Measurements from ENCODE around the gene CCDC92.

DNA sequence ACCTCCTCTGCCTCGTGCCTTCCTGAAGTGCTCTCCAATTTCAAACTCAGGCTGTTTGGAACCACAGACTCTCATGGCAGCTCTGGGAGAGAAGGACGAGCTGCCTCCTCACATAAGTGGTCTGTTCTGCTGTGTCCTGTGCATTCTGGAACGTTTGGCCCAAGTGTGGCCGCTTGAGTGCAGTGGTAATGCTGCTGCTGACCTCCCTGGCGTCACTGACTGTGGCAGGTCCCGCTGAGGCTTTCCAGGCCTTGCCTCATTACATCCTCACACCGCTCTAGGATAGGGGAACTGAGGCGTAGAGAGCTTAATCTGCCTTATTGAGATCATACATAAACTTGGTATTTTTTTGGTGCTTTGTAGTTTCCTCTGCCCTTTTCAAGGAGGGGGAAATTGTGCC lies 14.2 kb downstream of the CCDC92 start:
- TF ChIP-seq POLR2AphosphoS5 (IDR thresholded peaks at IDR 0.05) (no peak), POLR2A (IDR thresholded peaks at IDR 0.05) (no peak)
- TF ChIP-seq, protein P1, sequence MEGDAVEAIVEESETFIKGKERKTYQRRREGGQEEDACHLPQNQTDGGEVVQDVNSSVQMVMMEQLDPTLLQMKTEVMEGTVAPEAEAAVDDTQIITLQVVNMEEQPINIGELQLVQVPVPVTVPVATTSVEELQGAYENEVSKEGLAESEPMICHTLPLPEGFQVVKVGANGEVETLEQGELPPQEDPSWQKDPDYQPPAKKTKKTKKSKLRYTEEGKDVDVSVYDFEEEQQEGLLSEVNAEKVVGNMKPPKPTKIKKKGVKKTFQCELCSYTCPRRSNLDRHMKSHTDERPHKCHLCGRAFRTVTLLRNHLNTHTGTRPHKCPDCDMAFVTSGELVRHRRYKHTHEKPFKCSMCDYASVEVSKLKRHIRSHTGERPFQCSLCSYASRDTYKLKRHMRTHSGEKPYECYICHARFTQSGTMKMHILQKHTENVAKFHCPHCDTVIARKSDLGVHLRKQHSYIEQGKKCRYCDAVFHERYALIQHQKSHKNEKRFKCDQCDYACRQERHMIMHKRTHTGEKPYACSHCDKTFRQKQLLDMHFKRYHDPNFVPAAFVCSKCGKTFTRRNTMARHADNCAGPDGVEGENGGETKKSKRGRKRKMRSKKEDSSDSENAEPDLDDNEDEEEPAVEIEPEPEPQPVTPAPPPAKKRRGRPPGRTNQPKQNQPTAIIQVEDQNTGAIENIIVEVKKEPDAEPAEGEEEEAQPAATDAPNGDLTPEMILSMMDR (IDR thresholded peaks at IDR 0.05) = no peak

Data from suprapubic skin (tissue), 4 donors.